Myocyte (in vitro differentiated cells): ENCODE data around the gene SNRPA. TPM values are rescaled to one million over a fixed set of nuclear protein-coding genes. Genes with fewer than 3 reads are reported as not detected.
A peak's percentile ranks its signal among the peaks of the same experiment; 100 is the strongest.
"Not testable (repeated sequence)": the region's sequence is repeated elsewhere in the genome, so short reads cannot be mapped to it uniquely, and the experiment has no call there.

Experiments
- DNase-seq: peaks from one replicate; pipeline ENCODE4 v3.0.0-alpha.2; 2012; ENCODE audit warnings: low read depth
- total RNA-seq: library from RNA; depleted of rRNA; stranded (reverse); fragments of >200 nt; gene quantifications from 2 replicates; pipeline ENCODE4 v1.2.3, GENCODE V29; 2014

SNRPA gene
- total RNA-seq, 1 donor from 2014 or later, result 52.8 TPM

DNA sequence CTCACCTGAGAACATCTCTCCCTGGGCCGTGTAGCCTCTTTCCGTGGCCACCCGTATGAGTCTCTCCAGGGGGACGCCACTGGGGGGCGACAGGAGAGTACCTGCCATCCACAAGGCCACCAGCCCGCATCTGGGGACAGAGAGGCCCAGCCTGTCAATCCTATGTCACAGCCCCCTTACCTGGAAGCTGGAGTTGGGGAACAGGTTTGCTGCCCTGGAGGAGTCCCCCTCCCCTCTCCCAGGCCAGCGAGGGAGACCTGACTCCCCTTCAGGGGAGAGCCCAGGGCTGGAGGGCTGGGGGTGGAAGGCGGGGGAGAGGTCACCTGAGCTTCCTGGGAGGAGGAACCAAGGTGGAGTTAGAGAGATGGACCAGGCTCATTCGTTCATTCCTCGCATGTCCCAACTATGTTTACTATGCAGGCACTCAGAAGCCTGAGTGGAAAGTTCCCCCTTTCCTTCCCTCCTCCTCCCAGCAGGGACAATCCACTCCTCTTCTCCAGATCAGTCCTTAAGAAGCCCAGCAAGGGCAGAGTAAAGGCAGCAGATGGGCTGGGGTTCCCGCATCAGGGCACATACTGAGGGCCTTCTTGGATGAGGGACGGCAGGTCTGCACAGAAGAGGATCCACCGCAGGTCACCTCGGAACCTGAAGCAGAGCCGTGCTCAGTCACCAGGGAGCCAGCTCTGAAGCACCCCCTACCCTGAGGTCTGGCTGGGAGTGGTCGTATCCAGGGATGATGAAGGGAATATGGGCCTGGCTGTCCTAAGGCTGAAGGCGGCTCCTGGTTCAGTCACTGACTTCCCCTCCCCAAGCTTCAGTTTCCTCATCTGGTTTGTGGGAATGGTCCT lies 6.2 kb upstream of the SNRPA start:
- DNase-seq, result no peak

DNA sequence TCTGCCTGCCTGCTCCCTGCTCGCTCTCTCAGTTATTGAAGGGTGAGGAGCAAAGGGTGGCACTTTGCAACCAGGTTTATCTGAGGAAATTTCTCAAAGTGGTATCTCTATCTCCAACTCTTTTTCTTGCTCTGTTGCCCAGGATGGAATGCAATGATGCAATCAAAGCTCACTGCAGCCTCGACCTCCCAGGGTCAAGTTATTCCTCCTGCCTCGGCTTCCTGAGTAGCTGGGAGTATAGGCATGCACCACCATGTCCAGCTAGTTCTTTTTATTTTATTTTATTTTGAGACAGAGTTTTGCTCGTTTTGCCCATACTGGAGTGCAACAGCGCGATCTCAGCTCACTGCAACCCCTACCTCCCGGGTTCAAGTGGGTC lies 5.6 kb upstream of the SNRPA start:
- no peak for DNase-seq

DNA sequence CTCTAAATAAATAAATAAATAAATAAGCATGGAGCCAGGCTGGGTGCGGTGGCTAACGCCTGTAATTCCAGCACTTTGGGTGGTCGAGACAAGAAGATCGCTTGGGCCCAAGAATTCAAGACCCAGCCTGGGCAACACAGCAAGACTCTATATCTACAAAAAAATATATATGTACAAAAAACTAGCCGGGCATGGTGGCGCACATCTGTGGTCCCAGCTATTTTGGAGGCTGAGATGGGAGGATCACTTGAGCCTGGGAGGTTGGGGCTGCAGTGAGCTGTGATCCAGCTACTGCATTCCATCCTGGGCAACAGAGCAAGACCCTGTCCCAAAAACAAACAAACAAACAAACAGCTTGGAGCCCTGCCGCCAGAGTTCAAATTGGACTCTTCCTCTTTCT lies 3.5 kb upstream of the SNRPA start:
- no peak for DNase-seq

DNA sequence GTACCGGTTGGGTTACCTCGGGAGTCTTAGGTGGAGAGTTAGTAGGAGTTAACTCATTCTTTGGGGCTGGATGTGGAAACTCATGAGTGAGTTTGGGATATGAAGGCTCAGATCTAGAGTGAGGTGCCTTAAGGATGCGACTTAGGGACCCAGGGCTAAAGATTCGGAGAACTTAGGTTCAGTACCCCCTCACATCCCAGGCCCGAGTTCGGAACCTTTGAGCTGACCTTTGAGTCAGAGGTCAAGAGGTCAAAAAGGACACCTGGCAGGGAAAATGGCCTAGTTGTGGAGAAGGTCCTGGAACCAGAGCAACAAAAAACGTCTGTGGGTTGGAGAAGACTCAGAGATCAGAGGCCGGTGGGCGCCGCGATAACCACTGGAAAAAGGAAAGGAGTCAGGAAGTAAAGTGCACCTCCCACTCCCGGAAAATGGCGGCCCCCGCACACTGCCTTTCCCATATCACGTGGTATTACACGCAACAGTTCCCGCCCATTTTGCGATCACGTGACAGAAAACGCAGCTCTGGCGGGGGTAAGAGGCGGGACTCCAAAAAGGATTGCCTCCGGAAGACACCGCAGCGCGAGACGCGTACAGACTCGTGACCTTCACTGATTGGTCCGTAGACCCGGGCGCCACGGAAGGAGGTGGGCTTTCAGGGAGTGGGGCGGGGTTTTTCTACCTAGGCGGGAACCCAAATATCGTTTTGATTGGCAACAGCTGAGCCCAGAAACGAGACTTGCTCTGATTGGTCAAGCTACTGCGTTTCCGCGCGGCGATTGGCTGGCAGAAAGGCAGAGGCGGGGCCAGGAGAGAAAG lies 737 bp upstream of the SNRPA start, which contains the start of gene ACTMAP:
ACTMAP (minus strand) TSS at position 420 of the 816 bp plus-strand sequence. CDS start 674 bp downstream, outside the sequence.
- peak; percentile 100 for DNase-seq

DNA sequence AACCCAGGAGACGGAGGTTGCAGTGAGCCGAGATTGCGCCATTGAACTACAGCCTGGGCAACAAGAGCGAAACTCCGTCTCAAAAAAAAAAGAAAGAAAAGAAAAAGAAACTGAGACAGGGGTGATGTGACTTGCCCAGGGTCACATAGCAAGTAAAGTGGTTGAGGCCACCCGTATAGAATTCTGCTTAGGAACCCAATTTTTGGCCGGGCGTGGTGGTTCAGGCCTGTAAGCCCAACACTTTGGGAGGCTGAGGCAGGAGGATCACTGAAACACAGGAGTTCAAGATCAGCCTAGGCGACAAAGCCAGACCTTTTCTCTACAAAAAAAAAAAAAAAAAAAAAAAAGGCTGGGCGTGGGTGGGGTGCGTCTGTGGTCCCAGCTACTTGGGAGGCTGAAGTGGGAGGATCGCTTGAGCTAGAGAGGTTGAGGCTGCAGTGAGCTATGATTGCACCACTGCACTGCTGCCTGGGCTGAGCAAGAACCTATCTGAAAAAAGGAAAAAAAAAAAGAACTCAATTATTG lies 1.3 kb downstream of the SNRPA start:
- no peak for DNase-seq

DNA sequence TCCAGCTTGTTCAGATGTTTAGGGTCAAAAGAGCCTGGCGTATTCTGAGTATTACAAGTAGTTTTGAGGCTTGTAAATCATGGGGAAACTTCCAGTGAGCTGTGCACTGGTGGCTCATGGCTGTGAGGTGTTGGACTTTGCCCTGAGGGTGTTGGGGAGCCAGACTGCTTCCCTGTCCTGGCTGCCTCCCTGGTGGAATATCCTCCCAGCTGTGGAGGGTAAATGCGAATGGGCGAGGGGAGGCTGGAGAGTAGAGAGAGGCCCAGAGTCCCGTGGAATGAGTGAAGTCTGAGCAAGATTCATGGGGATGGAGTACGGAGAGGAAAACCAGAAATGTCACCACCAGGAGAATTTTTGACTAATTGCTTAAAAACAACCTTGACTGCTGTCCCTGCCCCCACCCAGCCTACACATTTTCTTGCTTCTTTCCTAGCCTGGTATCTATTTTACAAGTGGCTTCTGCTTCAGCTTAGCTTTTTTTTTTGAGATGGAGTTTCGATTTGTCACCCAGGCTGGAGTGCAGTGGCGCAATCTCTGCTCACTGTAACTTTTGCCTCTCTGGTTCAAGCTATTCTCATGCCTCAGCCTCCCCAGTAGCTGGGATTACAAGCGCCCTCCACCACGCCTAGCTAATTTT lies 3.7 kb downstream of the SNRPA start:
- no peak for DNase-seq

DNA sequence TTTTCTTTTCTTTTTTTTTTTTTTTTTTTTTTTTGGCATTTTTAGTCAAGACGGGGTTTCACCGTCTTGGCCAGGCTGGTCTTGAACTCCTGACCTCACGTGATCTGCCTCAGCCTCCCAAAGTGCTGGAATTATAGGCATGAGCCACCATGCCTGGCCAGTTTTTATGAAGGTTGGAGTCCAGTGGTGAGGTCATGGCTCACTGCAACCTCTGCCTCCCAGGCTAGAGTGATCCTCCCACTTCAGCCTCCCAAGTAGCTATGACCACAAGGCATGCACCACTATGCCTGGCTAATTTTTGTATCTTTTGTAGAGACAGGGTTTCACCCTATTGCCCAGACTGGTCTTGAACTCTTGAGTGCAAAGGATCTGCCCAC lies 4.2 kb downstream of the SNRPA start:
- no peak for DNase-seq

DNA sequence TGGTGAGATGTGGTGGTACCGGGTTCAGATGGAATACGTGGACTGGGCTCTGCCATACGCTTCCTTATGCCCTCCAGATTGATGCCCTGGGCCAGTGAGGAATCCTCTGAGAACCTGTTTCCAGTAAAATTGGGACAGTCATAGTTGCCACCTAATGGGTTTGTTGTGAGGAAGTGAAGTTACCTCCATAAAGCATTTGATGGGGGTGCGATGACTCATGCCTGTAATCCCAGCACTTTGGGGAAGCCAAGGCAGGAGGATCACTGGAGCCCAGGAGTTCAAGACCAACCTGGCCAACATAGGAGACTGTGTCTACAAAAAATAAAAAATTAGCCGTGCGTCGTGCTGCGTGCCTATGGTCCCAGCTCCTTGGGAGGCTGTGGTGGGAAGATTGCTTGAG lies 4.8 kb downstream of the SNRPA start:
- no peak for DNase-seq

DNA sequence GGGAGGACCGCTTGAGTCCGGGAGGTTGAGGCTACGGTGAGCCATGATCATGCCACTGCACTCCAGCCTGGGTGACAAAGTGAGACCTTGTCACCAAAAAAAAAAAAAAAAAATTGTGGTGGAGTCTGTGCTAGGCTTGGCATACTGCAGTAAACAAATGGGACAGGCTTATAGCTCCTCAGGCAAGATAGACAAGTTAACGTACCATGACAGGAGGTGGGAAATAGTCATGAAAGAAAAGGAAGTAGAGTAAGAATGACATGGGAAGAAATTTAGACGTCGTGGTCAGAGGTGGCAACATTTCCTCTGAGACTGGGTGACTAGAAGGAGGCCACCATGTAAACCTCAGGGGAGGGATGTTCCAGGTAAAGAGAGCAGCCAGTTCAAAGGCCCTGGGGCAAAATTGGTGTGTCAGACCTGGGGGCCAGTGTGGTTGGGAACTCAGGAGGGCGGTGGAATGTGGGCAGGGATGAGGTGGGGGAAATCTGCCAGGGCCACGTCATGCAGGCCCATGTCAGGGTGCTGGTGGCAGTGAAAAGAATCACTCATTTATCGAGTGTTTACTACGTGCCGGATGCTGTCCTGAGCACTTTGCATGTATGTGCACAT lies 5.6 kb downstream of the SNRPA start:
- no peak for DNase-seq

DNA sequence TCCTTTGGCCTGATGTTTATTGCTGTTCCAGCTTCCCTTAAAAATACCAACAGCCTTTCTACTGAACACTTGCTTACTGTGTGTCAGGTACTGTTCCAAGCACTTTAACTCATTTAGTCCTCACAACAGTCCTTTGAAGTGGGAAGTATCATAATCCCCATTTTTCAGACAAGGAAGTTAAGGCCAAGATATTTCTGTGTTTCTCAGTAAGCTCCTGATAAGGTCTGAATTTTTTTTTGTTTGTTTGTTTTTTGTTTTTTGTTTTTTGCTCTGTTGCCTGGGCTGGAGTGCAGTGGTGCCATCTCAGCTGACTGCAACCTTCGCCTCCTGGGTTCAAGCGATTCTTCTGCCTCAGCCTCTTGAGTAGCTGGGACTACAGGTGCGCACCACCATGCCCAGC lies 7.5 kb downstream of the SNRPA start:
- DNase-seq, result no peak

DNA sequence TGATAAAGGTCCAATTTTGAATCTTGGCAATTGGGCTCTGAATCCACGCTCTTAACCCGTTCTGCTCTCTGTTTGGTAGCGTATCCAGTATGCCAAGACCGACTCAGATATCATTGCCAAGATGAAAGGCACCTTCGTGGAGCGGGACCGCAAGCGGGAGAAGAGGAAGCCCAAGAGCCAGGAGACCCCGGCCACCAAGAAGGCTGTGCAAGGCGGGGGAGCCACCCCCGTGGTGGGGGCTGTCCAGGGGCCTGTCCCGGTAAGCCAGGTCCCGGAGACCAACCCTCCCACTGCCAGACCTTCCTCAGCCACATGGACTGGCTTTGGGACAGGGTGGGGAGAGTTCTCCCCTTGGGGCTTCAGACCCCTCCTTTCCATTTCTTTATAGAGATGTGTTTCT lies 8.3 kb downstream of the SNRPA start:
- no peak for DNase-seq

DNA sequence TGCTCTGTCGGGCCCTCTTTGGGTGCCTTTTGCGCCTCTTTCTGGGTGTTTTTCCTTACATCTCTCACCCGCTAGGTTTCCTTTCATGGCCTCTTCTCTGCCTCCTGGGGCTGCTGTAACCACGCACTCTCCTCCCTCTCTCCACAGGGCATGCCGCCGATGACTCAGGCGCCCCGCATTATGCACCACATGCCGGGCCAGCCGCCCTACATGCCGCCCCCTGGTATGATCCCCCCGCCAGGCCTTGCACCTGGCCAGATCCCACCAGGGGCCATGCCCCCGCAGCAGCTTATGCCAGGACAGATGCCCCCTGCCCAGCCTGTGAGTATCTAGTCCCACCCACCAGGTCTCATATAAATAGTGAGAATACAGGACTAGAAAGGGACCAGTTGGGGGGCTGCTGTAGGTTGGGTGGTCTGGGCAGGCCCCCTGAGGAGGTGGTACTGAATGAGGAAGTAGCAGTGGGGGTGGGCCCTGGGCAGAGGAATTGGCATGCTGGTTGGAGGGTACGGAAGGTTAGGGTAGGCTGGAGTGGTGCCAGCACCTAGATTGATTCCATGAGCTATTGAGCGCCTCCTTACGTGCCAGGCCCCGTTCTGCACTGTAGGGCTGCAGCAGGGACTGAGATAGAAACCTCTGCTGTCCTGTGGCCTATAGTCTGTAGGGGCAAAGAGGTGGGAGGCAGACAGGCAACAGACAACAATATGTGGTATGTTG lies 11.9 kb downstream of the SNRPA start:
- DNase-seq, result no peak

DNA sequence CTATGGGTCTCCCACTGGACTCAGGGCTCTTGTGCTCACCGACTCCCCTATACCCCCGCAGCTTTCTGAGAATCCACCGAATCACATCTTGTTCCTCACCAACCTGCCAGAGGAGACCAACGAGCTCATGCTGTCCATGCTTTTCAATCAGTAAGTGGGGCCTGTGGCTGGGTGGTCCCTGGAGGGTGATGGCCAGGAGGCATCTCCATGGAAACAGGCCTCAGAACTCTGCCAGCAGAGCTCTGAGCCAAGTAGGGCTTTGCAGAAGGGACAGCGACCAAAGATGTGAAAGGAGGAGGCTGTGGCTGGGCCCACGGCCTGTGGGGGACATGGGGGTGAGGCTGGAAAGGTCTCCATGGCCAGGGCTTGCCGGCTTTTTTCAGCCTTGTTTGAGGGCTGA lies 12.5 kb downstream of the SNRPA start:
- no peak for DNase-seq

DNA sequence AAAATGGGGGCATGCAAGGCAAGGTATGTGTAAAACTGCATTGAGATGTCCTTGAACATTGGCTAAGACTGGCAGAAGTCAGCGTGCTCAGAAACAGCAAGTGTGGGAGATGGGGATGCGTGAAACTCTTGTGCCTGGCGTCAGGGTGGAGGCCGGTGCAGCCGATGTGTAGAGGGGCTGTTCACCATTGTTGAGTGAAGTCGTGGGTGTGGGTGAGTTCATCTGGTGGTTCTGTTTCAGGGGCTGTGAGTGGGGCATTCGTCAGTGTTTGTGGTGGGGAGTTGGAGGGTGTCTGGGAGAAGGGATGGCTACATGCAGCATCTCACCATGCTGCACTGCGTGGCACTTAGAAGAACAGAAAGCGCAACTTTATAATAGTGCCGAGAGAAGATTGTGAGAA lies 13.0 kb downstream of the SNRPA start:
- DNase-seq, result no peak

DNA sequence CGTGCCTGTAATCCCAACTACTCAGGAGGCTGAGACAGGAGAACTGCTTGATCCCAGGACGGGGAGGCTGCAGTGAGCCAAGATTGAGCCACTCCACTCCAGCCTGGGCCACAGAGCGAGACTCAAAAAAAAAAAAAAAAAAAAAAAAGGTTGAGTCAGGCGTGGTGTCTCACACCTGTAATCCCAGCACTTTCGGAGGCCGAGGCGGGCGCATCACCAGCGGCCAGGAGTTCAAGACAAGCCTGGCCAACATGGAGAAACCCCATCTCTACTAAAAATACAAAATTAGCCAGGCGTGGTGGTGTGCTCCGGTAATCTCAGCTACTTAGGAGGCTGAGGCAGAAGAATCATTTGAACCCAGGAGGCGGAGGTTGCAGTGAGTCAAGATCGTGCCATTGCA lies 15.4 kb downstream of the SNRPA start:
- DNase-seq, result not testable (repeated sequence)

DNA sequence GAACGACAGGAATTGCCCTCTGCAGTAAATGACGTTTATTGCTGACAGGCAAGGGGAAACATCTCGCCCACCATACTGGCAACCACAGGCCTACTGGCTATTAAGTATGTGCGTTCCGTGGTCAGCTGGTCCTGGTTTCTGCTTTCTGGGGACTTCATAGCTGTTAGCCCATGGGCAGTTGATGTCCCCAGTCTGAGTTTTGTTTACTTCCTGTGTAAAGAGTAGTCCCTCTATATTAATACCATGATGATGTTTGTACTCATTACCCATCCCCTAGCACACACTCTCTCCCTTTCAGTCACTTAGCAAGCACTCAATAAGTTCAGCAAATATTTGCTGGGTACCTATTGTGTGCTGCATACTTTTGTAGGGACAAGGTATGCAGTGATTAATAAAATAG lies 17.9 kb downstream of the SNRPA start:
- DNase-seq, result no peak

DNA sequence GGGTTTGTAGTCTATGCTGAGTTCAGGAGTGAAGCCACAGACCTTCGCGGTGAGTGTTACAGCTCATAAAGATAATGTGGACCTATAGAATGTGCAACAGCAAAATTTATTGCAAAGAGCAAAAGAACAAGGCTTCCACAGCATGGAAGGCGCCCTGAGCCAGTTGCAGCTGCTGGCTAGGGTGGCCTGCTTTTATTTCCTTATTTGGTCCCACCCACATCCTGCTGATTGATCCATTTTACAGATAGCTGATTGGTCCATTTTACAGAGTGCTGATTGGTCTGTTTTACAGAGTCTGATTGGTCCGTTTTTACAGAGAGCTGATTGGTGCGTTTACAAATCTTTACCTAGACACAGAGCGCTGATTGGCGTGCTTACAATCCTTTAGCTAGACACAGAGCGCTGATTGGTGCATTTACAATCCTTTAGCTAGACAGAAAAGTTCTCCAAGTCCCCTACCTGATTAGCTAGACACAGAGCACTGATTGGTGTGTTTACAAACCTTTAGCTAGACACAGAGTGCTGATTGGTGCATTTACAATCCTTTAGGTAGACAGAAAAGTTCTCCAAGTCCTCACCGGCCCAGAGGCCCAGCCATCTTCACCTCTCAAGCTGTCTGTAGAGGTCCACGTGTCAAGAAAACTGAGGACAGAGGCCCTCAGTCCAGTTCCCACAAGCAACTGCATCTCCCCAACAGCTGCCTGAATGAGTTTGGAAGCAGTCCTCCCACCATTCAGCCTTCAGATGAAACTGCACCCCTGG lies 20.3 kb downstream of the SNRPA start:
- not testable (repeated sequence) for DNase-seq

DNA sequence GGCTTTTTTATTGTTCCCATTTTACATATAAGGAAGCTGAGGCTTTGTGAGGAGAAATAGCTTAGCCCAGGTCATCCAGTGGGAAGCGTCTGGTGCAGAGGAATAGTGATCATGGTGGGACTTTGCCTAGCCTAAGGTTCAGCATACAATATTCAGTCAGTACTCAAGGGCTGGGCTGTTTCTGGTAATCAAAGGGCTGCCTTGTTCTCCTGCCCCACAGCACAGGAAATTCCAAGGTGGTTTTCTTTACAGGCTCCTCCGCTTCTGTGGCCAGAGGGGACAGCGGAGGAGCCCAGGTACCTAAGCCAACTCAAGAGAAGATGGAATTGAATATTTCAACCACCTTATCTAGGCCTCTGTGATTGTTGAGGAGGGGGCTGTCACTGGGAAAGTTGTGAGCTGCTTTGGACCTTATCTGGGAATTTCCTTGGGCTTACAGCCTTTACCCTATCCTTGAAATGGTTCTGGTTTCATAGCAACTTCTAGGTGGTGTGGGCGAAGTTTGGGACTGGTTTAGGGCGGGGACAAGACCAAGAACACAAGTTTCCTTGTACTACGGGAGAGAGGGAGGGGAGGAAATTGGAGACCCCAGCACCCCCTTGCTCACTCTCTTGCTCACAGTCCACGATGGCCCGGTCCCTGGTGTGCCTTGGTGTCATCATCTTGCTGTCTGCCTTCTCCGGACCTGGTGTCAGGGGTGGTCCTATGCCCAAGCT lies 24.1 kb downstream of the SNRPA start, which contains the start of gene MIA:
MIA (plus strand) TSS at position 606 of the 716 bp plus-strand sequence; CDS start at position 628, 22 bp downstream.
- no peak for DNase-seq

DNA sequence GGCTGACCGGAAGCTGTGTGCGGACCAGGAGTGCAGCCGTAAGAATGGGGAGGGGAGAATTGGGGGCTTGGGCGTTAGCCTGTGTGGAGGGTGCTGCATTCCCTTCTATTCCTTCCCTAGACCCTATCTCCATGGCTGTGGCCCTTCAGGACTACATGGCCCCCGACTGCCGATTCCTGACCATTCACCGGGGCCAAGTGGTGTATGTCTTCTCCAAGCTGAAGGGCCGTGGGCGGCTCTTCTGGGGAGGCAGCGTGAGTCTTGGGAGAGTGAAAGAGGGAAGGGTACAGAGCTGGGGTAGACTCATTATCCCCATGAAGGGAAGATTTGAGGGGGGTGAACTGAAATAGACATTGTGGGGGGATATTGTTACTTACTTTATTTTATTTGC lies 24.6 kb downstream of the SNRPA start:
- no peak for DNase-seq
